HUDEP-2 (cell line): Measurements from ENCODE around the gene ZNF410.
A peak's percentile ranks its signal among the peaks of the same experiment; 100 is the strongest.

Experiments
- DNase-seq, 76 experiments: peaks; one replicate each; lab custom pipeline; 2025; ENCODE audit not compliant: unreplicated experiment in 76 of 76; lab: John Stamatoyannopoulos, UW

ZNF410 gene

DNA sequence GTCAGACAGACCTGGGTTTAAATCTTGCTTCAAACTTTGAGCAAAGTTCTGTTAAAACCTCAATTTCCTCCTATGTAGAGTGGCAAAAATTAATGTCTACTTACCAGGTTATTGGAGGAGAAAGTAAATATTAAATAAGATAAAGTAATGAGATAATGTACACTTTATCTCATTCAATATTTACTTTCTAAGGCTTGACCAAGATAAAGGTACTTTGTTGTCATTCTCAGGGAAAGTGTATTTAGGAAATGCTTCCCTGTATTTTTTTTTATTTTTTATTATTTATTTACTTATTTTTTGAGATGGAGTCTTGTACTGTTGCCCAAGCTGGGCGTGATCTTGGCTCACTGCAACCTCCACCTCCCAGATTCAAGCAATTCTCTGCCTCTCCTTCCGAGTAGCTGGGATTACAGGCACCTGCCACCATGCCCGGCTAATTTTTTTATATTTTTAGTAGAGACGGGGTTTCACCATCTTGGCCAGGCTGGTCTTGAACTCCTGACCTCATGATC is 58.6 kb downstream of the ZNF410 start:
- DNase-seq: no peak

- DNase-seq: peak; percentile 52 to 97 (median 92)
These were observed 63.4 kb downstream of the ZNF410 start, which contains the start of the genes COQ6 and FAM161B for GRCh38 chr14:73949752-73950734. TSS of gene COQ6 (plus strand) at chr14:73950302. CDS start at chr14:73950333, 31 bp downstream. TSS of gene FAM161B (minus strand) at chr14:73950094. CDS start at chr14:73950026, 68 bp downstream.

GRCh38 chr14:73953731-73954130 is 67.1 kb downstream of the ZNF410 start:
- no peak for DNase-seq

GRCh38 chr14:73955674-73956073 is 69.0 kb downstream of the ZNF410 start:
- DNase-seq: no peak

DNA sequence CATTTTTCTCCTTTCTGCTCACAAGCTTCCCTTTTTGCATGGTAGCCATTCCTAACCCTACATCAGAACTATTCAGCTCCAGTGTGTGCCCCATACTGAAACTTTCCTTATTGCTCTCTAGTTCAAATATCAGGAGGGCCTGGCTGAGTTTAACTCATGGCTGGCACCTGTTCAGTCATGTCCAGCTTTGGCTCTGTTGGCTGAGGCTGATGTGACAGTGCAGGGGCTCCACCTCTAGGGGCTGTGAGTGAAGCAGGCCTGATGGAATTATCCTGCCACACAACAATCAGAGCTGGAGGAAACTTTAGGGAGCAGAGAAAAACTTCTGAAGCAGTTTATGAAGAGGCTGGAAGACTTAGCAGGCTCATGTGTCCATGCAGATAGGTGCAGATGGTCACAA is 71.9 kb downstream of the ZNF410 start:
- DNase-seq: no peak

DNA sequence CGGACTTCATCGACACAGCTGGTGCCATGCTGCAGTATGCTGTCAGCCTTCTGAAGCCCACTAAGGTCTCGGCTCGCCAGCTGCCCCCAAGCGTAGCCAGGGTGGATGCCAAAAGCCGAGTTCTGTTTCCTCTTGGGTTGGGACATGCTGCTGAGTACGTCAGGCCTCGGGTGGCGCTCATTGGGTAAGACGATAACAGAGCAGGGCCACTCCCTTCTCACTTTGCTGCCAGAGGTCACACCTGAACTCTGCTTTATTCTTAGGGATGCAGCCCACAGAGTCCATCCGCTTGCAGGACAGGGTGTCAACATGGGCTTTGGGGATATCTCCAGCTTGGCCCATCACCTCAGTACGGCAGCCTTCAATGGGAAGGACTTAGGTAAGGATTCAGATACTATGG is 74.5 kb downstream of the ZNF410 start:
- DNase-seq: no peak

DNA sequence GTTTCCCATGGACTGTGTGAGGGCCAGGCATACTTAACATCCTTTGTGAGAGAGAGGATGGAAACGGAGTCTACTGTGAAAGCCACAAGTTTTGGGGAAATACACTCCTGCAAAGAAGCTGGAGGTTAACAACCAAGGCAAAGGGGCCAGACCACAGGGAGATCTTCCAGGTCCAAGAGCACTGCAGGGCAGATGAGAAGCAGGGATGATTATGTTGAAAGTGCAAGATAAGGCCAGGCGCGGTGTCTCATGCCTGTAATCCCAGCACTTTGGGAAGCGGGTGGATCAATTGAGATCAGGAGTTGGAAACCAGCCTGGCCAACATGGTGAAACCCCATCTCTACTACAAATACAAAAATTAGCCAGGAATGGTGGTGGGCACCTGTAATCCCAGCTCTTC is 78.6 kb downstream of the ZNF410 start:
- no peak for DNase-seq

- no peak for DNase-seq
These were observed 82.2 kb downstream of the ZNF410 start for GRCh38 chr14:73968885-73969284.

DNA sequence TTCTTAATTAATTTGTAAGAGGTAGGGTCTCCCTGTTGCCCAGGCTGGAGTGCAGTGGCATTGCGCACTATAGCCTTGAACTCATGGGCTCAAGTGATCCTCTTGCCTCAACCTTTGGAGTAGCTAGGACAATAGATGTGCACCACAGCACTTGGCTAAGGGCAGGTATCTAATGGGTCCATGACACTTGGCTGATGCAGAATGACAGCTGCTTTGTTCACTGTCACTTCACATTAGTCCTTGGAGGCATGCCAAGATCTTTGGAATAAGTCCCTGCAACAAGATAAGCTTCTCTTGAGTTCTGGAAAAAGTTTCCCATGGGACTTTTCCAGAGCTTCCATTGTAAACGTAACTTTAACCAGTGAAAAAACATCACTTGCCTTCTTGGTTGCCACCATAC is 86.8 kb downstream of the ZNF410 start:
- DNase-seq: peak in 1 of 76 experiments; percentile 2

- no peak for DNase-seq
These were observed 89.5 kb downstream of the ZNF410 start for GRCh38 chr14:73976125-73976524.

DNA sequence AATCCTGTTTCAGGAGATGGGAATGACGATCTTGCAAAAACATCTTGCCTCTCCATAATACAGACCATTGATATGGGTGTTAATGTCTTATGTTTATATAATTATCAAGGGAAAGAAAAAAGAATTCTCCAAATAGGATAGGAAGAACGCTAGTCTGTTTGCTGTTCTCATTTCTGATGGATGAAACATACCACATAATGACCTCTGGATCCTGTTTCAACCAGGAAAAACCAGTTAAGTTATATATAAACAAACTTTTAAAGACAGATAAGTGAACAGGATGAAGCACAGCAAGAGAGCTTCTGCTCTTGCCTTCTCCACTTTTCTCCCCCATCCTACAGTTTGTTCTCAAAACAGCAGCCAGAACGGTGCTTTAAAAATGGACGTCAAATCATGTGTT is 91.2 kb downstream of the ZNF410 start:
- no peak for DNase-seq
